Thyroid gland (tissue), 4 donors: ENCODE results near the gene RSRC1.

Source experiments
- POLR2A ChIP-seq, 2 donors: fragments of 450-650 bp; IDR thresholded peaks; one replicate each; pipeline ENCODE4 v1.6.1; 2017; ENCODE audit warnings: antibody characterized with exemption in 2 of 2, mild to moderate bottlenecking in 2 of 2, moderate library complexity in 1 of 2
- TF ChIP-seq, protein P1 (sequence below), 6 experiments: fragments of 200-600 bp in 3 of 6; fragments of 450-650 bp in 3 of 6; sonication (generic) in 3 of 6; IDR thresholded peaks; one replicate each; pipeline ENCODE4 v1.5.1; 2016 to 2019; ENCODE audit warnings: antibody characterized with exemption in 6 of 6, mild to moderate bottlenecking in 2 of 6, inconsistent platforms in 1 of 6, moderate library complexity in 1 of 6

- TF ChIP-seq, protein P1, sequence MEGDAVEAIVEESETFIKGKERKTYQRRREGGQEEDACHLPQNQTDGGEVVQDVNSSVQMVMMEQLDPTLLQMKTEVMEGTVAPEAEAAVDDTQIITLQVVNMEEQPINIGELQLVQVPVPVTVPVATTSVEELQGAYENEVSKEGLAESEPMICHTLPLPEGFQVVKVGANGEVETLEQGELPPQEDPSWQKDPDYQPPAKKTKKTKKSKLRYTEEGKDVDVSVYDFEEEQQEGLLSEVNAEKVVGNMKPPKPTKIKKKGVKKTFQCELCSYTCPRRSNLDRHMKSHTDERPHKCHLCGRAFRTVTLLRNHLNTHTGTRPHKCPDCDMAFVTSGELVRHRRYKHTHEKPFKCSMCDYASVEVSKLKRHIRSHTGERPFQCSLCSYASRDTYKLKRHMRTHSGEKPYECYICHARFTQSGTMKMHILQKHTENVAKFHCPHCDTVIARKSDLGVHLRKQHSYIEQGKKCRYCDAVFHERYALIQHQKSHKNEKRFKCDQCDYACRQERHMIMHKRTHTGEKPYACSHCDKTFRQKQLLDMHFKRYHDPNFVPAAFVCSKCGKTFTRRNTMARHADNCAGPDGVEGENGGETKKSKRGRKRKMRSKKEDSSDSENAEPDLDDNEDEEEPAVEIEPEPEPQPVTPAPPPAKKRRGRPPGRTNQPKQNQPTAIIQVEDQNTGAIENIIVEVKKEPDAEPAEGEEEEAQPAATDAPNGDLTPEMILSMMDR (IDR thresholded peaks at IDR 0.05) = no peak
- TF ChIP-seq POLR2A (IDR thresholded peaks at IDR 0.05) = no peak
Measured at GRCh38 chr3:158483701-158484235, 373.9 kb downstream of the RSRC1 start.
